CD1c-positive myeloid dendritic cell (primary cell): ENCODE results near the gene CEP131.

ENCODE experiments used
- DNase-seq: peaks from one replicate; pipeline ENCODE4 v3.0.0-alpha.2; 2016; ENCODE audit errors: extremely low spot score

Gene CEP131

DNA sequence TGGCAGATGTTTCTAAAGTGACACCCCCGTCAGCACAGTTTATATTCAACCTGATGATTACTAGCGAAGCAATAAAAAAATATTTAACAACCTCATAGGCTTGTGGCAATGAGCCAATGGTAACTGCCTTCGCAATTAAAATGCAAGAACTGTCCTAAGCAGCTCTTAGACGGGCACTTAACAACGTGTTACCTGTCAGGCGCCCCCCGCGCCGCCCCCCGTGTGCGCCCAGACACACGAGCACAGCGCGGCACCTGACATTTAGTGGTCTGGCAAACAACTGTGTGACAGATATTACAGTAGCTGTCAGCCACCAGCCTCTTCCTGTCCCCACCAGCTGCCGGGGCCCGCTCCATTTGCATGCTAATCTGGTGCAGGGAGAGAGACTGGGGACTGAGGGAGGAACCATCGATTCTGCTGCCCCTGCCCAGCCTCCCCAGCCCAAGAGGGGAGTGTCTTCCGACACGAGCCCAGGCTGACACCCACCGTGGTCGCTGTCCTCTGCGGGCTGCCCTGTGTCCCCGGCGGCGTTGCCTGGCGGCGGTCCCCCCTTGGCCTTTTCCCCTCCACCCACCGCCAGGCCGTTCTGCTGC is 29.0 kb upstream of the CEP131 start:
- no peak for DNase-seq

DNA sequence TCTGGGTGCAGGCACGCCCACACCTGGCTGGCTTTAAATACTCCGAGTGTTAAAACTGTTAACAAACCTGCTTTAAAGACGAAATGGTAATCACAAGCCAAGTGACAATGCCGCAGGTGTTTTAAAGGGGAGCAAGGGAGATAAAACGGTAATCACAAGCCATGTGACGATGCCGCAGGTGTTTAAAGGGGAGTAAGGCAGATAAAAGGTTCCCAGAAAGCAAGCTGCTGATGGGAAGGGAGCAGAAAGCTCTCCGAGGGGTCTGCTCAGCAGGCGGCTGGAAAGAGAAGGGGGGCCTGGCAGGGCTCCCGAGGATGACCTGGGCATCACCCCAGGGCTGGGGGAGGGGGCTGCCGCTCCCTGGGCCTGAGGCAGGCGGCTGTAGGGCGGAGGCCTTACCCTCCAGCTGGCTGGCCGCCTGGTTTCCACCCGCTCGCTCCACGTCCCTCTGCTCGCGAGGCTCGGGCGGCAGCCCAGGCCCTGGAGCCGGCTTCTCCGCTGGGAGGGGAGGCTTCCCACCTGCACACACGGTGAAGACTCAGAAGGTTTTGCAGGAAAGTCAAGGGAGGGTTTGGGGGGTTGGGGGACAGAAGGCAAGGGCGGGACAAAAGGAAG is 28.4 kb upstream of the CEP131 start:
- no peak for DNase-seq

DNA sequence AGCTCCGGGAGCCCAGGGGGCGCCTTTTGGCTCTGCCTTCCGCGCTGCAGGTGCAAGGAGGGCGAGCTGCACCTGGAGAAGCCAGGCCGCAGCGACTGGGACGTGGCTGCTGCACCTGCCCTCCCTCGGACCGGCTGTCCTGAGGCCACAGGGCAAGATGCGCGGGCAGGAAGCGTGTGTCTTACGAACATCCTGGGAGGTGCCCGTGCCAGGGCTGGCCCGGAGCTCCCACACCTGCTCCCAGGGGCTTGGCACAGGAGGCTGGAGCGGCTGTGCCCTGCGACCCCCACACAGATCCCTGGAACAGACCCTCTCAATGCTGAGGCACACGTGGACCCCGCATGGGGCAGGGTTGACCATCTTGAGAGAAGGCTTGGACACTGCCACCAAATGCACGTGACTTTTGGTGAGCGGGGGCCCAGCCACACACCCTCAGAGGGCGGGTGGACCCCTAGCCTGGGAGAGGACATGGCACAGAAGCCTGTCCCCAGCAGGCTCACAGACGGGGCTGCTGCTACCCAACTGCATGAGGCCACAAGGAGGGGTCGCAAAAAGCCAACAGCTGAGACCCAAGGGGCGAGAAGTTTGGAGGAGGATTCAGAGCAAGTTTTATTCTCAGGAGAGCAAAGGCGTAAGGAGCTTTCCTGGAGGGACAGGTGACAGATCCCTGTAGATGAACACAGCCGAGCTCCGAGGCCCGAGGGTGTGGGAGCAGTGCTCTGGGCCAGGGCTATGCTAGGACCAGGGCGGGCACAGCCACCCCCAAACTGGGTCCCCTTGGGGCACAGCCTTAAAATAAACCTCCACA is 27.7 kb upstream of the CEP131 start:
- DNase-seq: no peak

DNA sequence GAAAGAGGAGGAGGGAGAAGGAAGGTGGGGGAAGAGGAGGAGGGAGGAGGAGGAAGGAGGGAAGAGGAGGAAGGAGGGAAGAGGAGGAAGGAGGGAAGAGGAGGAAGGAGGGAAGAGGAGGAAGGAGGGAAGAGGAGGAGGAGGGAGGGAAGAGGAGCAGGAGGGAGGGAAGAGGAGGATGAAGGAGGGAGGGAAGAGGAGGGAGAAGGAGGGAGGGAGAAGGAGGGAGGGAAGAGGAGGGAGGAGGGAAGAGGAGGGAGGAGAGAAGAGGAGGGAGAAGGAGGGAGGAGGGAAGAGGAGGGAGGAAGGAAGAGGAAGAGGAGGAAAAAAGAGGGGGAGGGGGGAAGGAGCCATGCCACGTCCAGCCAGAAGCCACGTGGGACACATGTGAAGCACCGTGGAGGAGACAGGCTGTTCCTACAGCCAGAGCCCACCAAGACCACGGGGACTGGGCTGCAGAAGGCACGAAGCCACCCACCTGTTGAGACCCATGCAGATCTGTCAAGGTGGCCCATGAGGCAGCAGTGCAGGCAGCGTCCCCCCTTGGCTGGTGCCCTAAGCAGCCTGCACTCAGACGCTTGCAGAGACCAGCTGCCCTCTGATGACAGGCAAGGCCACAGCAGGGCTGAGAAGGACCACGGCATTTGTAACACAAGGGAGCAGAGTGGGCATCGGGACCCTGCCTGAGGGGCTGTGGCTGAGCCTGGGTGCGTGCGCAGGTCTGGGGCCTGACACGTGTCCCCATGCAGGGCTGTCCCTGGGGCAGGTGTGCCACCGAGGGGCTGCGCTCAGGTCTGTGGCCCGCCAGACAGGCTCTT is 26.7 kb upstream of the CEP131 start:
- no peak for DNase-seq

DNA sequence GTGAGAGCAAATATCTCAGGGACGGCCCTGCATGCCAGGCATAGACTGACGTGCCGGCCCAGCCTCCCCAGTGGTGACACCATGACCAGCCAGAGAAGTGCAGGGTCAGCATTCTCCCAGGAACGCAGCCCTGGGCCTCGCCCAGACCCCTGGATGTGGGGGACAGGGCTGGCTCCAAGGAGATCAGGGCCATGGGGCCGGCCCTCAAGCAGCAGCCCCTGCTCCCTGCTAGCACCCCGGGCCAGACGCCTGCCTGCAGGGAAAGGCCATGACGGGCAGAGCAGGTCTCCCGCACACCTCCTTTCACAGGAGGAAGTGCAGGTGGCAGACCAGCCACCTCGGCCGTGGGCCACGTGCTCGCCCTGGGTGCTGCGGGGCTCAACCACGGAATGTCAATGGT is 25.9 kb upstream of the CEP131 start:
- no peak for DNase-seq

DNA sequence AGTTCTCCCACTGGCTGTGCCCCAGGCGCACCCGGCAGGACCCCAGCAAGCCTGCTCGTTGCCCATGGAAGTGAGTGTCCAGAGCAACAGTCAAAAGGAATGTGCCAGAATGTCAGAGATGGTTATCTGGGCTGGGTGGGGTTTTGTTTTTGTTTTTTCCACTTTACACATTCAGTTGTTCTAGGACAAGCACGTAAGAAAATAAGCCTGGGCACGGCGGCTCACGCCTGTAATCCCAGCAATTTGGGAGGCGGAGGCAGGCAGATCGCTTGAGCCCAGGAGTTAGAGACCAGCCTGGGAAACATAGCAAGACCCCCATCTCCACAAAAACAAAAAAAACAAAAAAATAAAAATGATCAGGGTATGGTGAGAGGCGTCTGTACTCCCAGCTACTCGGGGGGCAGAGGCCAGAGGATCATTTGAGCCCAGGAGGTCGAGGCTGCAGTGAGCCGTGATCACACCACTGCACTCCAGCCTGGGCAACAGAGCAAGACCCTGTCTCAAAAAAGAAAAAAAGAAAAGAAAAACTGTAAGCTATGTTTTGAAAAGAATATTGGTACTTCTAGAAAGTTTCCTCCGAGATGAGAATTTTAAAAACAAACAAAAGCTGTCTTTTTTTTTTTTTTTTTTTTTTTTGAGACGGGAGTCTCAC is 24.7 kb upstream of the CEP131 start:
- no peak for DNase-seq

DNA sequence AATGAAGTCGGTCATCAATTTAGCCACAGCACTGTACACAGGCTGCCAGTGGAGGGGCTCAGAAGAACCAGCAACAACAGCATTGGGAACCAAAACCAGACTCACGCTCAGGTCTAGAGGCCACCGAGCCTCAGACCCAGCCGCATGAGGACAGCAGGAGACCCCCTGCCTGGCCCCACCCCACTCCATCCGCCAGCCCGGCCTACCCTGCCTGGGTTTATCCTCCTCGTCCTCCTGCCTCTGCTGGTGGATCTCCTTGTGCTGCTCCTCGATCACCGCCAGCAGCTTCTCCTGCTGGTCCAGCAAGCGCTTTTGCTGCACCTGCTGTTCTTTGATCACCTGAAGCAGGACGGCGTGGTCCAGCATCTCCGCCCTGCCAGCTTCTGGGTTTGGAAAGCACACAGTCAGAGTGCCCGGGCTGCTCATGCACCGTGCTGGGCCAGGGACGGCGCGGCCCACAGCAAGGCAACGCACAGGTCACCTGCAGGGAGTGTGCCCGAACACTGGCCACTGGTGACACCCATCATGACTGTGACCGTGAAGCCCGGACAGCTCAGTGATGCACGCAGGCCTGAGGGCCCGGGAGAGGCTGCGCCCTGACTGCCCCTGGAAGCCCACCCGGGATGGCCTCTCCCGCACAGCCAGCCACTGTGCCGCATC is 24.0 kb upstream of the CEP131 start:
- no peak for DNase-seq

DNA sequence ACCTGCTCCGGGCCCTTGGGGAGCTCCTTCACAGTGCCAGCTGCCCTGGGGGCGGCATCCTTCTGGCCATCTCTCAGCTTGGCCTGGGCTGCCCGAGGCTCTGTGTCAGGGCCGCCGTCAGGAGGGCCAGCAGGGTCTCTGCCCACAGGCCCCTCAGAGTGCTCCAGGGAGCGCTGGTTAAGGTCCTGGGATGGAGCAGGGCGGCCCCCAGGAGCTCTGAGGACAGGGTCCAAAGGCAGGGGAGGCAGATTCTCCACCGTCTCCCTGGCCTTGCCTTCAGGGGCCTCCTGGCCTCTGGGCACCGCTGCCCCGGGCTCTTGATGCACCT is 23.5 kb upstream of the CEP131 start:
- no peak for DNase-seq

DNA sequence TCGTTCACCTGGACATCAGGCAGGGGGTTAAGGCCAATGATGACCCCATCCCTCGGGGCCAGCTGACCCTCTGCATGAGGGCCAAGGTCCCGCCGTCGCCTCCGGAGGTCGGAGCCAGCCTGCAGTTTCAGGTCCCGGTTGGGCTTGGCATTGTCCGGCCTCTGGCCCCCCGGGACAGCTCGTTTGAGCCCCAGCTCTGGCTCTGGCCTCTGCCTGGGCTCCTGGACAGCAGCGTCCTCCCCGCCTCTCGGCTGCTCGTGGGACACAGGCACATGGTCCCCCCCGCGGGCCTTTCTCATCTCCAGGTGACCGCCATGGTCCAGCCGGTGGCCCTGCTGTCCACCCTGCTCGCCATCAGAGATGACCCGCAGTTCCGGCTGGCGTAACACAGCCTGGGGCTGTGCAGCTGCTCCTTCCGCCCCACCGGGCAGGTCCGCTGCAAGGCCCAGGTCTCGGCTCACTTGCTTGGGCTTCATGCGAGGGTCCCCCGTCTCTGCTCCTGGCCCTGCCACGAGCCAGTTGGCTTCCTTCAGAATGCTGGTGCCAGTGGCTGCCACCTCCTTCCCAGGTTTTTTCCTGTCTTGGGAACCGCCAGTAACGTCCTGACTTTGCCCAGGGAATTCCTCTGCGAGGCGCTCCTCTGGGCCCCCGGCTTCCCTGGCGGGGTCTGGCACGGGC is 23.0 kb upstream of the CEP131 start:
- DNase-seq: no peak

DNA sequence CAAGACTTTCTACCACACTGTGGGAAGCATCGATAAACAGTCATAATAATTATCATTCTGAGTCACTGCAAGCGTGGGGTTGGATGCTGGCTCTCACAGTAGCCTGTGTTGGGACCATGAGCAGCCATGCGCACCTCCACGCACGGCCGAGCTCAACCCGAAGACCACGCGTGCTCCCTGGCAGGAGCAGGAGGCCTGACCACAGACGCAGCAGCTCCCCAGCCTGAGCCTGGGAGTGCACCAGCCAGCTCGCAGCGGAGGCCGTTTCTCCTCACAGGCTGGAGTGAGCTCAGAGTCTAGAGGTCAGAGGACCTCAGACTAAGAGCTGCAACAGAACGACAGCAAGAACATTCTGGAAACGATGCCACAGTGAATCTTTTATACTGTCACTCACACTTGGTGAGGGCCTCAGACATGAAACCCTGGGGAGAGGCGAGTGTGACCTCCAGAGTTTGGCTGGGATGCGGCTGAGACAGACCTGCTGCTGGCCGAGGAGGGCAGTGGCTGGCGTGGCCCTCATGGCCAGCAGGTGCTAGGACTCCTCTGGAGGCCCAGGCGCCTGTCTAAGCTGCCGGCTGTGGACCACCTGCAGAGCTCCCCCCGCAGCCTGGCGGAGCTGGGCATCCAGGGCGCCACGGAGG is 22.4 kb upstream of the CEP131 start:
- no peak for DNase-seq

DNA sequence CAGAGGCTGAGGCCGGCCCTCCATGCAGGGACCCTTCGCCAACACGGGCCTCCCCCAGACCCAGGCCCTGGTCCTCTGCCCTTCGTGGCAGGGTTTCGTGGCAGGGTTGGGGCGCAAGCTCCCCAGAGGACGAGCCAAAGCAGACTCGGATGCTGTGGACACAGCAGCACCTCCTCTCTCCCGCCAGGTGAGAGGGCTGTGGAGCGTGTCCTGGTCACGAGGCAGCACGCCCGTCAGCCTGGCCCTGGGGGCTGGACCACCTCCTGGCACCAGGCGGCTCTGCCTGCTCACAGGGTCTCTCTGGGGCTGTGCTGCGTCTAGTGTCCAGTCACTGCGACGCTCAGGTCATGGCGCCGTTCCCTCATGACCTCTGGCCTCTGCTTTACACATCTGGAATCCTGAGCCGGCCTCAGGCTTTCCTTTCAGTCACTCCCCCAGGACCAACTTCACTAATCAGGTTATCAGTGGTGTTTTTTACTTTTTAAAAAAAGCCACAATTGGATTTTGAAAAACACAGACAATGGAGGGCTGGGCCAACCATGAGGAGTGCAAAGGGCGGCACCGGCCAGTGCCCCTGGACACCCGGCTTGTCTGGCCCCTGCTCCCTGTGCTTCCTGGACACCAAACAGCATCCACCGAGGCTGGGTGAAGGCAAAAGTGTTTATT is 21.7 kb upstream of the CEP131 start:
- DNase-seq: no peak

DNA sequence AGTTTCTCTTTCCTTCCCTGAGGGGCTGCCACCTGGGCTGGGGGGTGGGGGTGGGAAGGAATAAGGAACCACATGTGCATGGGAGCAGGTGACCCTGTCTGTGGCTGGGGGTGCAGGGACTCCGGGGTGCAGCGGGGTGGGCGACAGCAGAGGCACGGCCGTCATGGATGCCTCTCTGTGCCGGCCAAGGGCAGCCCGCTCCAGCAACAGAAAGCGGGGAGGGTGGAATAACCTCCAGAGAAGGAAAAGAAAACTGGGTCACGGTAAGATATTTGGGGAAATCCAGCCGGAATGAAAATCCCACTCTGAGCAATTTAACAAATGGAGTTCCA is 20.5 kb upstream of the CEP131 start:
- no peak for DNase-seq

DNA sequence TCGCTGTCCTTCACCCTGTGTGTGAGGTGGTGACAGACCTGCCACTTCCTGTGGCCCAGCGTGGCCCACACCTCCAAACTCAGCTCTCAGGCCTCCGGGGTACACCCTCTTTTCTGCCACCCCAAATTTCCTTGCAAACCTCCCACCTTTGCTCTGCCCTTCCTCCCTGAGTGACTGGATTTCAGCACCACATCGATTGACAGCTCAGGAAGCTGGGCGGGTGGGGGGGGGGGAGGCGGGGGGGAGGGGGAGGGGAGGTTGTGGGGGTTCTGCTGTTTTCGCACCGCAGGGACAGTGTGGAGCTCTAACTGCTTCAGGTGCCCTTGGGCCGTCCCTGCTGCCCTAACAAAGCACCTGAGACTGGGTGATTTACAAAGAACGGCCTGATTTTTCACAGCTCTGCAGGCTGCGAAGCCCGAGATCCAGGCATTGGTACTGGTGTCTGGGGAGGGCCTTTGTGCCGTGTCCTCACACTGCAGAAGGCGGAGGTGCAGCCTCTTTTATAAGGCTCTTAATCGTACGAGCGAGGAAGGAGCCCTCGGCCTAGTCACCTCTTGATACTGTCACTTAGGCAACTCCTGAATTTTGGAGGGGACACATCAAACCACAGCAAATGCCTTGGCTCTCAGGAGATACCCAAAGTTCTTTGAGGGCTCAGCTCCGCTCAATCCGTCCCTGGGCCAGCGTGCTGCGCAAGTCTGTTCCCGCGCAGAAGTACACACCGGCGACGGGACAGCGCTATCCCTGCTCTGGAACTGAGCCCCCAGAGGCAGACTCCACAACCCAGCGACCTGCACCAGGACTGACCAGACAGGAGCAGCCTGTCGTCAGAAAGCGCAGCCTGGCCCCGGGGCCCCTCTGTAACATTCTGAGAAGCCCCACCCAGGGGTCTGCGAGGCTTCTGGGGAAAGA is 19.9 kb upstream of the CEP131 start:
- no peak for DNase-seq

DNA sequence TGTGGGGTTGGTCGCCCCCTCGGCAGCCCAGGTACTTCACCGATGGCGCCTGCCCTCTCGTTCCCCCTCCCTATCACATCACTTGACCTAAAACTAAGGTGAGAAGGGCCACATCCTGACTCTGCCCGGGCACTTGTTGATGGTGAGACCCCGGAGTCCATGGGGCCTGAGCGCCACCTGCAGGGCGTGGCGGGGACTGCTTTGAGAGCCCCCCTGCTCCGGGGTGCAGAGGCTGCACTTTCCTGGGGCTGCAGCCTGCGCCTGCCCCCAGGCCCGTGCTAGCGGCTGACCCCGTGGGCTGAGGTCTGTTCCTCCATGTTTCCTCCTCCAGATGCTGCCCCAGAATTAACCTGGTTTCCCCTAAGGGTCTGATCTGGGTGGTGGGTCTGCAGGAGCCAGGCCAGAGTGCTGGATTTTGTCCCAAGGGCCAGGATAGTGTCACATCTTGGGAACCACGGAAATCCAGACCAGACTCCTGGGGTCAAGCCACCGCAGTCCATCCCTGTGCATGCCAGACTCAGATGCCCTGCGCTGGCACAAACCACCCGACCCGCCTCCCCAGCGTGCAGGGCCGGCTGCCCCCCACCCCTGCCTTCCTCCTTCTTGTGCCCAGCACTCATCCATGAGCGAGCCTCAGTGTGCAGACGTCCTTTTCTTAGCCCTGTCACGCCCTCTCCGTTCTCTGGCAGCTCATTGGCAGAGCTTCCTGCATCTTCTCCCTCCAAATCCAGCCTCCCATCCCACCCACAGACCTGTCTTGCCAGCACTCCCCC is 19.1 kb upstream of the CEP131 start:
- peak; percentile 64 for DNase-seq

DNA sequence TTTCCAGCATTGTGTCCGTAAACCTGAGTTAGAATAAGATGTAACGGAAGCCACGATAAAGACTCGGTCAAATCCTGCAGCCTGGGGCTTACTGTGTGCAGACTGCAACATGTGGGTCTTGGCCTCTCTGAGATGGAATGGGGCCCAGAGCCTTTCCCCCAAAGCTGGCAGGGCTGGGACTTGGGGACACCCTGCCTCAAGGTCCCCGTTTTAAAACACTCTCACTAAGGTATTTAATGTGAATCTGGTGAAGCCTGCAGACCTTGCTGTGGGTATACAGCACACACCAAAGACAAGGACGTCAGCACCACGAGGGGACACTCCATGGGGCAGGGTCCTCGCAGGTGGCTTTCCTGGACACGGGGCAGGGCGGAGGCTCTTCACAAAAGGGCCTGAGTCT is 18.4 kb upstream of the CEP131 start:
- no peak for DNase-seq

DNA sequence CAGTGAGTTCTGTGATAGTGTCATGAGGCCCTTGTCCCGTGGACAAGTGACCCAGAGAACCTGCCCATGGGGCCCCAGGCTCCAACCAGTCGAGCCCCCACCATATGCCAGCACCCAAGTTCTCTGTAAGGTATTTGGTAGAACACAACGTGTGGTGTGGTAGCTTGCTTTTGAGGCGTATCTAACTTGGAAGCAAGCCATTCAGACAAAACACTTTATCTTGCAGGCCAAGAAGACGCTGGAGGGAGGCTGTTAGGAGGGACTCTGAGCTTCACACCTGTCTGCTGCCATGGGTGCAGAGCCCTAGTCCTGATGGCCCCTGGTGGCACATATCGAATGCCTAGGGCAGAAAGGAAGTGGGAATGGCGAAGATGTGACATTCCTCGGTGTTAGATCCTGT is 18.0 kb upstream of the CEP131 start:
- DNase-seq: no peak

DNA sequence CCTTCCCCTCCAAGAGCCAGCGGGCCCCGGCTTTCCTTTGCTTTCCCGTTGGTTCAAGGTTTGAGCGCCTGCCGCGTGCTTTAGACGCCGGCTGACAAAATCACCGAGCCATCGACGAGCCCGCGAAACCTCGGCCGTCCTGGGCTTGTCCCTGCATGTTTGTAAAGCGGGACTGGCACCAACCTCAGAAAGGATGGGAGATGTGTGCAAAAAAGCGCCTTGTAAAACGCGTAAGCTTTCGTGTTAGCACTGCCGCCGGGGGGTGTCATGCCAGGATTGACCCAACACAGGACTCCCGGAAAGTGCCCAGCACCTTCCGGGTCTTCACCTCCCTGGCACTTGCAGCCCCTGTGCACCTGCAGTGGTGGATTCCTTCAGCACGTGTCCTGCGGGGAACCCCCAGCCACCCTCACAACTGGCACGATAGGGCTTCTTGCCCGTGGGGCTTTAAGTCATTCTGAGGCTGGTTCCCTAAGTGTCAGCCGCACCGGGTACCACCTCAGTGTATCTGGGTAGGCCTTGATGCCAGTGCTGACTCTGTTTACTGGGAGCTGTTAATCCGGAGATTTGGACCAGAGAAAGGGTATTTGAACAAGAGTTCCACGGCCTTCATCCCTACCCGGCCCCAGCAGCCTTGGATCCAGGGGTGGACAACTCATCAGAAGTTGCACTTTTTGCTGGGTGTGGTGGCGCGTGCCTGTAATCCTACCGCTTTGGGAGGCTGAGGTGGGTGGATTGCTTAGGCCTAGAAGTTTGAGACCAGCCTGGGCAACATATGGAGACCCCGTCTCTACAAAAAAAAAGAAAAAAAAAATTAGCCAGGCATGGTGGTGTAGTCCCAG is 17.2 kb upstream of the CEP131 start:
- no peak for DNase-seq
